CD4-positive, alpha-beta memory T cell (primary cell): ENCODE measurements around the gene ARMC3. TPM values are rescaled to one million over a fixed set of nuclear protein-coding genes. Genes with fewer than 3 reads are reported as not detected.

Source experiments
- CTCF ChIA-PET: fragments of 350-600 bp; sonication (Branson Sonifier 250); formaldehyde crosslinking; loops from one replicate; lab custom pipeline; 2021; ENCODE audit warnings: inconsistent platforms; ENCODE audit not compliant: partially characterized antibody; lab: Charles Lee
- POLR2A ChIA-PET: fragments of 350-600 bp; sonication (Branson Sonifier 250); formaldehyde crosslinking; loops from one replicate; lab custom pipeline; 2021; ENCODE audit not compliant: partially characterized antibody; lab: Charles Lee
- DNase-seq, 5 donors: peaks; one replicate each; pipeline versions ENCODE4 v3.0.0 to v3.0.0-alpha.2; 2020 to 2022; ENCODE audit warnings: mixed read lengths in 1 of 5
- H3K27ac ChIP-seq: one replicate; pipeline ENCODE4 v1.7.0; 2013; ENCODE audit warnings: low read depth, low read length
- H3K27me3 ChIP-seq: 2 replicates; pipeline ENCODE4 v1.7.0; 2013; ENCODE audit warnings: mild to moderate bottlenecking, low read length, moderate library complexity; ENCODE audit not compliant: insufficient read depth
- H3K36me3 ChIP-seq: 2 replicates; pipeline ENCODE4 v1.7.0; 2013; ENCODE audit warnings: mild to moderate bottlenecking, low read length, moderate library complexity; ENCODE audit not compliant: insufficient read depth
- H3K4me1 ChIP-seq: 2 replicates; pipeline ENCODE4 v1.7.0; 2013; ENCODE audit warnings: mild to moderate bottlenecking, low read length, moderate library complexity; ENCODE audit not compliant: insufficient read depth
- H3K4me3 ChIP-seq, 2 donors: one replicate each; pipeline ENCODE4 v1.7.0; 2013; ENCODE audit warnings: low read length in 2 of 2, mild to moderate bottlenecking in 1 of 2
- H3K9me3 ChIP-seq, 2 donors: one replicate each; pipeline ENCODE4 v1.7.0; 2013; ENCODE audit warnings: low read length in 2 of 2, control low read depth in 1 of 2; ENCODE audit not compliant: control insufficient read depth in 1 of 2
- H3K27ac Mint-ChIP-seq, 7 donors: one replicate each; pipeline ENCODE4 v1.8.0; 2020 to 2021; ENCODE audit warnings: mixed read lengths in 7 of 7, mild to moderate bottlenecking in 6 of 7, inconsistent platforms in 3 of 7, moderate library complexity in 3 of 7
- H3K27me3 Mint-ChIP-seq, 2 donors: one replicate each; pipeline ENCODE4 v1.8.0; 2020 to 2021; ENCODE audit warnings: mixed read lengths in 2 of 2
- H3K36me3 Mint-ChIP-seq, 2 donors: one replicate each; pipeline ENCODE4 v1.8.0; 2020 to 2021; ENCODE audit warnings: mixed read lengths in 2 of 2, inconsistent platforms in 1 of 2, mild to moderate bottlenecking in 1 of 2
- H3K4me1 Mint-ChIP-seq, 4 donors: one replicate each; pipeline ENCODE4 v1.8.0; 2020 to 2021; ENCODE audit warnings: mixed read lengths in 4 of 4, mild to moderate bottlenecking in 1 of 4
- H3K4me3 Mint-ChIP-seq, 8 donors: one replicate each; pipeline ENCODE4 v1.8.0; 2020 to 2021; ENCODE audit warnings: mixed read lengths in 8 of 8, mild to moderate bottlenecking in 7 of 8, moderate library complexity in 6 of 8, inconsistent platforms in 3 of 8
- H3K9me3 Mint-ChIP-seq, 8 donors: one replicate each; pipeline ENCODE4 v1.8.0; 2020 to 2021; ENCODE audit warnings: mixed read lengths in 8 of 8, mild to moderate bottlenecking in 5 of 8, inconsistent platforms in 3 of 8, moderate library complexity in 1 of 8
- intact Hi-C: fragments of 100-400 bp; cut with micrococcal nuclease; formaldehyde crosslinking; loops from one replicate; pipeline ENCODE4 v1.15.1; 2023
- polyA plus RNA-seq, 2 donors: library from polyadenylated mRNA; unstranded; fragments of 300-500 nt; fragmentation: Illumina TruSeq; gene quantifications; one replicate each; pipeline ENCODE4 v1.2.3, GENCODE V29; 2021
- total RNA-seq, 2 experiments: library from RNA; stranded (reverse); gene quantifications; one replicate each; pipeline ENCODE4 v1.2.3, GENCODE V29; 2021

Gene ARMC3
- total and polyA plus RNA-seq, 4 experiments from 2014 or later: not detected

DNA sequence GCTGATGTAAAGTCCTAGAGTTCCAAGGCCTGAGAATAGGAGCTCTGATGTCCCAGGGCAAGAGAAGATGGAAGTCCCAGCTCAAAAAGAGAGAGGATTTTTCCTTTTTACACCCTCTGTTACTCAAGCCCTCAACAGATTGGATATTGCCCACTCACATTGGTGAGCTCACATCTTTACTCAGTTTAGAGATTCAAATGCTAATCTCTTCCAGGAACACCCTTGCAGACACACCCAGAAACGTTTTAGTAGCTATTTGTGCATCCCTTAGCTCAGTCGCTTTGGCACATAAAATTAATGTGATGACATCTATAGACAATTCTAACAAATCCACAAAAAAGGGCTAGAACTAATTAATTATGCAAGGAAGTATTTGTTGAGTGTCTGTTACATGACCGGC, 27.1 kb downstream of the ARMC3 start:
- no peak overlapping the region for H3K27ac Mint-ChIP-seq
- Histone ChIP-seq H3K4me1 (no peaks in the 10 kb centered on the region), H3K27ac (no peak overlapping the region), H3K36me3 (no peaks in the 10 kb centered on the region), H3K4me3 (no peak overlapping the region), H3K27me3 (no peaks in the 10 kb centered on the region), H3K9me3 (no peaks in the 10 kb centered on the region)
- no peak for DNase-seq
- no peak overlapping the region for H3K4me3 Mint-ChIP-seq
- peaks cover 0 to 3% of the 10 kb centered on the region in 2 donors for H3K27me3 Mint-ChIP-seq
- CTCF ChIA-PET: no interaction called here
- H3K36me3 Mint-ChIP-seq: no peaks in the 10 kb centered on the region
- peaks cover 0 to 14% (median 5%) of the 10 kb centered on the region in 8 donors for H3K9me3 Mint-ChIP-seq
- no peaks in the 10 kb centered on the region for H3K4me1 Mint-ChIP-seq
- intact Hi-C loops: no loop called here
- POLR2A ChIA-PET: no interaction called here

DNA sequence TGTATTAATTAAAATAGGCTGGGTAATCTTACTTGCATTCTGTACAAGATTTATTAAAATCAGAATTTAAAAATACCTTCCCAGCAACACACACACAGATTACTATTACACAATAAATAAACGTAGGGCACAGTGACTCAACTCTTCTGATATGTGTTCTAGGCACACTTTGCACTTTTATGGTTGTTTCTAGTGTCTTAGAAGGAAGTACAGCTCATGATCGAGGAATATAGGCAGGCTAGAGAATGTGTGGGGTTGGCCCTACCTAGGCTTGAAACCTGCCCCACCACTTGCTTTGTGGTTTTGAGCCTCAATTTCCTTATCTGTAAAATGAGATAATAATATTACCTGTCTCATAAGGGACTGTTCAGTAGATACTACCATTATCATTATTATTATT, 30.5 kb downstream of the ARMC3 start:
- no peaks in the 10 kb centered on the region for H3K9me3 ChIP-seq
- no peaks in the 10 kb centered on the region for H3K36me3 Mint-ChIP-seq
- peaks cover 0 to 5% (median under 1%) of the 10 kb centered on the region in 8 donors for H3K9me3 Mint-ChIP-seq
- POLR2A ChIA-PET: no interaction called here
- H3K27me3 ChIP-seq: no peaks in the 10 kb centered on the region
- CTCF ChIA-PET: no interaction called here
- H3K4me1 ChIP-seq: no peaks in the 10 kb centered on the region
- peaks cover 0 to 5% of the 10 kb centered on the region in 2 donors for H3K27me3 Mint-ChIP-seq
- H3K4me1 Mint-ChIP-seq: no peaks in the 10 kb centered on the region
- H3K4me3 Mint-ChIP-seq: no peak overlapping the region
- intact Hi-C loops: no loop called here
- H3K4me3 ChIP-seq: no peak overlapping the region
- peak overlapping the region in 1 of 7 donors; percentile 30 for H3K27ac Mint-ChIP-seq
- no peaks in the 10 kb centered on the region for H3K36me3 ChIP-seq
- no peak for DNase-seq
- H3K27ac ChIP-seq: no peak overlapping the region

DNA sequence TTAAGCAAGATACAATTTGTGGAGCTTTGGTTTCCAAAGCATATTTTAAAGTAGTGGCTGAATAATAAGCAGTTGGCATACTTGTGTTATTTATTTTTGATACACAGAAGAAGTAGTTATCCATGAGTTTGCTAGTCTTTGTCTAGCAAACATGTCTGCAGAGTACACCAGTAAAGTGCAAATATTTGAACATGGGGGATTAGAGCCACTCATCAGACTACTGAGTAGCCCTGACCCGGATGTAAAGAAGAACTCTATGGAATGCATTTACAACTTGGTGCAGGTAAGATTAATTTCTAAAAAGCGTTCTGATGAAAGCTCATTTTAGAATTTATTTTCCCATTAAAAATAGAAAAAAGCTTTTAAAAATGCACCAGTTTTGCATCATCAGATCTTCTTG, 31.4 kb downstream of the ARMC3 start:
- Mint-ChIP-seq H3K36me3 (no peaks in the 10 kb centered on the region), H3K4me3 (no peak overlapping the region), H3K9me3 (no peaks in the 10 kb centered on the region), H3K27me3 (peaks cover 0 to 5% of the 10 kb centered on the region in 2 donors), H3K27ac (no peak overlapping the region), H3K4me1 (no peaks in the 10 kb centered on the region)
- no peak for DNase-seq
- Histone ChIP-seq H3K36me3 (no peaks in the 10 kb centered on the region), H3K9me3 (no peaks in the 10 kb centered on the region), H3K27ac (no peak overlapping the region), H3K27me3 (no peaks in the 10 kb centered on the region), H3K4me3 (no peak overlapping the region), H3K4me1 (no peaks in the 10 kb centered on the region)
- CTCF ChIA-PET: interaction anchor here (1.0 kb wide), 1 partner anchor 408 kb away, joined by 3 read pairs; no protein-coding TSS in a partner anchor
- intact Hi-C loops: no loop called here
- POLR2A ChIA-PET: no interaction called here

DNA sequence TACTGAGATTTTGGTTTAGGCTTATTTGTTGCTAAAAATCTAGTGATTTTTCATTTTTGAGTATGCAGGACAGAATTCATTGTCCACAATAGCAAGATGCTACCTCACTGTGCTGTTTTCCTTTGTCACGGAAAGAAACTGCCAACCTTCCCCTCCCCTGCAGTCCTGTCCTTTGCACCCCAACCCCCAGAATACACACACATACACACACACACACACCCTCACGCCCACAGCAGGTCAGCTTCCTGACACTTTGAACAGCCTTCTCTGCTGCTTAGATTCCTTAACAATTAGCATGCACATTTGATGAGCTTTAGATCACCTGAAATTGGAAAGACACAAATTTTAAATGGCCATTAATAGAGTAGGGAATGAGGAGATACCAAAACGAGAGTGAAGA, 32.1 kb downstream of the ARMC3 start:
- POLR2A ChIA-PET: no interaction called here
- CTCF ChIA-PET: interaction anchor here (1.0 kb wide), 1 partner anchor 409 kb away, joined by 3 read pairs; no protein-coding TSS in a partner anchor
- no peaks in the 10 kb centered on the region for H3K27me3 ChIP-seq

DNA sequence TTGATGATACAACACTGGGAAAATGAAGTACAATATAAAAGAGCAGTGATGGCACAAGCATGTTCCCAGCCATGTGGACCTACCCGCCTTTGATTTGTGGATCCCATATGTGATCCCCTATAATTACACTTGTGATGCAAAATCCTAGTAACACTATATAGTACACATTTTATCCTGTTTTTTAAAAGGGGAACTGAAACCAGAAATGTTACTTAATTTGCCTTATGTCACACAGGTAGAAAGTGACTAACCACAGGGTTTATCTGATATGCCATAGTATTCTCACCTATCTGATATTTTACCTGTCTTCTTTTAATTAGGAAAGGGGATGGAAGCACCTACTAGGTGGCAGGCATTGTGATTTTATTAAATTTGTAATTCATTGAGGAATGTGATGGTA, 35.0 kb downstream of the ARMC3 start:
- Mint-ChIP-seq H3K36me3 (no peaks in the 10 kb centered on the region), H3K9me3 (peaks cover 0 to 5% (median 0%) of the 10 kb centered on the region in 8 donors), H3K4me3 (no peak overlapping the region), H3K27me3 (peaks cover 3 to 4% of the 10 kb centered on the region in 2 donors), H3K4me1 (no peaks in the 10 kb centered on the region), H3K27ac (no peak overlapping the region)
- H3K9me3 ChIP-seq: no peaks in the 10 kb centered on the region
- ChIA-PET POLR2A (no interaction called here), CTCF (no interaction called here)
- no peak overlapping the region for H3K27ac ChIP-seq
- no peaks in the 10 kb centered on the region for H3K4me1 ChIP-seq
- H3K36me3 ChIP-seq: no peaks in the 10 kb centered on the region
- H3K4me3 ChIP-seq: no peak overlapping the region
- DNase-seq: no peak
- intact Hi-C loops: no loop called here
- H3K27me3 ChIP-seq: no peaks in the 10 kb centered on the region

More for the DNA sequence above, 32.1 kb downstream of the ARMC3 start:
- H3K4me3 Mint-ChIP-seq: no peak overlapping the region
- peaks cover 0 to 5% of the 10 kb centered on the region in 2 donors for H3K27me3 Mint-ChIP-seq
- no peaks in the 10 kb centered on the region for H3K4me1 Mint-ChIP-seq
- no peaks in the 10 kb centered on the region for H3K9me3 Mint-ChIP-seq
- Histone ChIP-seq H3K36me3 (no peaks in the 10 kb centered on the region), H3K4me3 (no peak overlapping the region), H3K27ac (no peak overlapping the region), H3K4me1 (no peaks in the 10 kb centered on the region), H3K9me3 (no peaks in the 10 kb centered on the region)
- H3K27ac Mint-ChIP-seq: no peak overlapping the region
- intact Hi-C loops: no loop called here
- no peak for DNase-seq
- no peaks in the 10 kb centered on the region for H3K36me3 Mint-ChIP-seq

DNA sequence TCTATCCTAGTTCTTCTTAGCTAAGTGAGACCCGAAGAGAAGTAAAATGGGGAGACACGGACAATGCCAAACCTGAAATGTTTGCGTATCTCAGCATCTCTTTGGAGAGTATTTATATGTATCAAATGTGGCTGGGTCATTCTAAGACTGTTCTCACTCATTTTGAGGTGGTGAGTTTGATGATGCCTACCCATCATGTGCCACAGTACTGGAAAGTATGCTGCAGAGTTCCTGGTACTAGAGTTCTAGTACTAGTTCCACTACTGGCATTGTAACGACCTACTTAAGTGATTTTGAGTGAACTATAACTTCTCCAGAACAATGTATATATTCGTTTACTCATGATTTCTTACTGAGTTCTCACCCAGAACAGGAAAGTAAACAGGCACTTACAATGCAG, 41.9 kb downstream of the ARMC3 start:
- Mint-ChIP-seq H3K4me1 (no peaks in the 10 kb centered on the region), H3K9me3 (peaks cover 0 to 5% (median 0%) of the 10 kb centered on the region in 8 donors), H3K4me3 (no peak overlapping the region), H3K27me3 (peaks cover 0 to 4% of the 10 kb centered on the region in 2 donors), H3K36me3 (no peaks in the 10 kb centered on the region), H3K27ac (no peak overlapping the region)
- ChIA-PET CTCF (interaction anchor here (0.9 to 1.1 kb wide), 2 partner anchors 24 to 396 kb away, joined by 3 read pairs; no protein-coding TSS in a partner anchor), POLR2A (no interaction called here)
- DNase-seq: no peak
- H3K27me3 ChIP-seq: no peaks in the 10 kb centered on the region
- H3K36me3 ChIP-seq: no peaks in the 10 kb centered on the region
- H3K4me1 ChIP-seq: no peaks in the 10 kb centered on the region
- intact Hi-C loops: no loop called here
- no peaks in the 10 kb centered on the region for H3K9me3 ChIP-seq
- no peak overlapping the region for H3K27ac ChIP-seq
- H3K4me3 ChIP-seq: no peak overlapping the region

DNA sequence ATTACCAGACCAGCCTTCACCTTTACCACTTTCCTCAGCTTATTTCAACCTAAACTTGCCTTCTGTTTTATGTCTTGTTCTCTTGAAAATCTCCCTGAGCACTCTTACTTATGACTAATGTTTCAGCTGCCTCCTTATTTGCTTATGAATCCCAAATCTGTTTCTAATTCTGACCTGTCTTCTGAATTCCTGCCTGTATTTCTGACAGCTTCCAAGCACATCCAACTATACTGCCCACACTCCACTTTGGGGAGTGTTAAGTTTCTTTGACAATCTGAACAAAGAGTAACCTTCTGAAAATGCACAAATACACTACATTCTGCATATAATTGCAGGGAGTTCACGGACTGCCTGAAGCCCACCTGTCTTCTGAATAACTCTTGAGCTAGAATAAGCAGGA, 48.7 kb downstream of the ARMC3 start:
- Mint-ChIP-seq H3K36me3 (no peaks in the 10 kb centered on the region), H3K4me1 (no peaks in the 10 kb centered on the region), H3K27me3 (no peaks in the 10 kb centered on the region), H3K9me3 (no peaks in the 10 kb centered on the region), H3K27ac (peak overlapping the region in 1 of 7 donors; percentile 8), H3K4me3 (no peak overlapping the region)
- H3K27ac ChIP-seq: no peak overlapping the region
- intact Hi-C loops: no loop called here
- no peaks in the 10 kb centered on the region for H3K9me3 ChIP-seq
- DNase-seq: no peak
- ChIA-PET CTCF (no interaction called here), POLR2A (no interaction called here)
- H3K4me1 ChIP-seq: no peaks in the 10 kb centered on the region
- H3K27me3 ChIP-seq: no peaks in the 10 kb centered on the region
- H3K4me3 ChIP-seq: no peak overlapping the region
- no peaks in the 10 kb centered on the region for H3K36me3 ChIP-seq

DNA sequence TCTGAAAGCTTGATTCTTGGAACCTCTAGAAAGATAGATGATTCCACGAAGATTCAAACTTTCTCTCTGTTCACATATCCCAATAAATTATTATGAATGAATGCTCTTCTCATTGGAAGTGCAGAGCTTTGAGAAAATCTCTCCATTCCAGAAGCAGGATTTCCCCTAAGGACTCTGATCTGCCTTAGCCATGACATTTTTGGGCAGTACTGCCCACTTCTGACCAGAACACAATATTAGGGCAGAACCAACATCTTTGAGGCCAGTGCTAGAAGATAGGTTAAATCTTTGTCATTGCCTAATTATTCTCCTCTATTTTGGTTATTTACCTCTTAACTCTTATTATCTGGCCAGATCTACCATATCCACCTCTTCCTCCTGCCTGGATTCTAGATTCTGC, 49.9 kb downstream of the ARMC3 start:
- Histone ChIP-seq H3K27ac (no peak overlapping the region), H3K36me3 (no peaks in the 10 kb centered on the region), H3K27me3 (no peaks in the 10 kb centered on the region), H3K4me1 (no peaks in the 10 kb centered on the region), H3K4me3 (no peak overlapping the region), H3K9me3 (no peaks in the 10 kb centered on the region)
- H3K4me1 Mint-ChIP-seq: peaks cover 0 to 2% (median 0%) of the 10 kb centered on the region in 4 donors
- H3K36me3 Mint-ChIP-seq: no peaks in the 10 kb centered on the region
- CTCF ChIA-PET: no interaction called here
- H3K27ac Mint-ChIP-seq: no peak overlapping the region
- H3K27me3 Mint-ChIP-seq: peaks cover 2 to 4% of the 10 kb centered on the region in 2 donors
- intact Hi-C loops: no loop called here
- H3K9me3 Mint-ChIP-seq: no peaks in the 10 kb centered on the region
- no peak overlapping the region for H3K4me3 Mint-ChIP-seq
- DNase-seq: no peak
- POLR2A ChIA-PET: no interaction called here
